ENCODE results near the gene RPP25. TPM values are rescaled to one million over a fixed set of nuclear protein-coding genes. Genes with fewer than 3 reads are reported as not detected.

The RPP25 gene
- total and polyA plus RNA-seq, 2 of the 13 experiments (the other 11 are each of a cell fraction or from before 2014, with no cell fraction given): 0.05 to 0.11 TPM

DNA sequence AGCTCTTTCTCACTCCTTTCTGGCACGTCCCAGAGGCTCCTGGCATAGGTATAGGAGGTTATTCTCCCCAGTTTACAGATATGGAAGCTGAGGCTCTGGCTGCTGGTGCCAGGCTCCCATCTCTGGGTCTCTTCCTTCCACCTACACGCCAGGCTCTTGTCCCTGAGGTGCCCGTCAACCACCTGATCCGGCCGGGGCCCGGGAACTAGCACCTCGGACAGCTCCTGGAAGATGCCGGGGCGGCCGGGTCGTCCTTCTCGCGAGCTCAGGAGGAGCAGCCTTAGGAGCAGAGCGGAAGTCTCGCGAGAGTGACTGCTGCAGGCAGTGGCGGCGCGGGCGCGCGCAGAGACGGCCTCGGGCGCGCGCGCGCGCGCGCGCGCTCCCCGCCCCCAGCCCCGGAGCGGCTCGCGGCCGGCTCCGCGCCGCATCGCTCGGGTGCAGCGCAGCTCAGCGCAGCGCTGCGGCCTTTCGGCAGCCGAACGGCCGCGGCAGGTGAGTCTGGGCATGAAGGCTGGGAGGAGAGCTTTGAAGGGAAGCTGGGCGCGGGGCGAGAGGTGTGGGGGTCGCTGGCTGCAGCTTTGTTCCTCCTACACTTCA, 38.7 kb upstream of the RPP25 start, which contains the start of gene SCAMP5 (continued):
- TF ChIP-seq ZBTB4 (CRISPR knock-in tag; IDR thresholded peaks at IDR 0.05; ENCODE audit: borderline replicate concordance) (no peak), EP300 (IDR thresholded peaks at IDR 0.05; ENCODE audit: low read depth in 2 of 2, low read length in 2 of 2) (peak; percentile 18 to 27; a peak in 1 of 4 replicates), EP300 (CRISPR knock-in tag; IDR thresholded peaks at IDR 0.05; ENCODE audit: borderline replicate concordance) (no peak), TMF1 (CRISPR knock-in tag; IDR thresholded peaks at IDR 0.05; ENCODE audit: low read depth) (peak; percentile 89), ELF3 (CRISPR knock-in tag; IDR thresholded peaks at IDR 0.05) (peak; percentile 80), RFXANK (CRISPR knock-in tag; IDR thresholded peaks at IDR 0.05) (peak; percentile 86), BHLHE40 (IDR thresholded peaks at IDR 0.05; ENCODE audit: low read length) (no peak), GPN1 (CRISPR knock-in tag; IDR thresholded peaks at IDR 0.05; ENCODE audit: borderline replicate concordance) (0 out of 2 replicates have a peak, but pooled peaks have one; percentile 51), MYC (CRISPR knock-in tag; IDR thresholded peaks at IDR 0.05; ENCODE audit: borderline replicate concordance) (peak; percentile 42; the same call in 1 of the 2 replicates), ZNF44 (CRISPR knock-in tag; IDR thresholded peaks at IDR 0.05) (no peak), ZFP41 (CRISPR knock-in tag; IDR thresholded peaks at IDR 0.05; ENCODE audit: borderline replicate concordance) (no peak), ZNF510 (CRISPR knock-in tag; IDR thresholded peaks at IDR 0.05; ENCODE audit: low read depth) (no peak), MIXL1 (CRISPR knock-in tag; IDR thresholded peaks at IDR 0.05) (peak; percentile 48; the same call in 1 of the 2 replicates), STAG1 (CRISPR knock-in tag; IDR thresholded peaks at IDR 0.05) (no peak), NR2F6 (IDR thresholded peaks at IDR 0.05) (no peak), NR2F6 (CRISPR knock-in tag; IDR thresholded peaks at IDR 0.05) (peak; percentile 56), JARID2 (CRISPR knock-in tag; IDR thresholded peaks at IDR 0.05; ENCODE audit: insufficient replicate concordance) (no peak), ZNF563 (CRISPR knock-in tag; IDR thresholded peaks at IDR 0.05) (peak; percentile 94), KDM1A (CRISPR knock-in tag; IDR thresholded peaks at IDR 0.05) (no peak), TOPORS (CRISPR knock-in tag; IDR thresholded peaks at IDR 0.05) (no peak), ZNF230 (CRISPR knock-in tag; IDR thresholded peaks at IDR 0.05) (peak; percentile 50; the same call in 1 of the 2 replicates), TFDP1 (CRISPR knock-in tag; IDR thresholded peaks at IDR 0.05; ENCODE audit: borderline replicate concordance) (no peak), XRCC5 (optimal IDR thresholded peaks at IDR 0.05; ENCODE audit: low read length) (peak; percentile 84), CBX1 (IDR thresholded peaks at IDR 0.05; ENCODE audit: low read depth) (no peak), TEAD2 (CRISPR knock-in tag; IDR thresholded peaks at IDR 0.05) (no peak), DBP (CRISPR knock-in tag; IDR thresholded peaks at IDR 0.05; ENCODE audit: not compliant biosample characterization) (peak; percentile 80), ZNF180 (CRISPR knock-in tag; IDR thresholded peaks at IDR 0.05; ENCODE audit: borderline replicate concordance, low read depth) (no peak), CBX2 (IDR thresholded peaks at IDR 0.05; ENCODE audit: low read depth, low read length) (no peak), CBX2 (CRISPR knock-in tag; IDR thresholded peaks at IDR 0.05; ENCODE audit: low read depth) (no peak), ZSCAN9 (CRISPR knock-in tag; IDR thresholded peaks at IDR 0.05; ENCODE audit: borderline replicate concordance) (peak; percentile 99)

Data from HepG2 (cell line).